ENCODE measurements around the gene SHROOM3. TPM values are rescaled to one million over a fixed set of nuclear protein-coding genes. Genes with fewer than 3 reads are reported as not detected.

The SHROOM3 gene
- total RNA-seq, 1 donor from 2014 or later = 0.55 TPM

- no peak for TF ChIP-seq CTCF (IDR thresholded peaks at IDR 0.05)
- Mint-ChIP-seq H3K4me3 (no peak overlapping the region), H3K27ac (no peak overlapping the region), H3K27me3 (peaks cover 5% of the 10 kb centered on the region), H3K9me3 (peaks cover 4% of the 10 kb centered on the region), H3K36me3 (ENCODE audit: low read depth) (no peaks in the 10 kb centered on the region), H3K4me1 (no peaks in the 10 kb centered on the region)
- no peak for ATAC-seq (ENCODE audit: low read depth)
- CTCF ChIA-PET = no interaction called here
- POLR2A ChIA-PET = no interaction called here
- intact Hi-C loops (cut with micrococcal nuclease) = no loop called here
- no peak for DNase-seq
These were observed 22.9 kb downstream of the SHROOM3 start for GRCh38 chr4:76457885-76458284.

DNA sequence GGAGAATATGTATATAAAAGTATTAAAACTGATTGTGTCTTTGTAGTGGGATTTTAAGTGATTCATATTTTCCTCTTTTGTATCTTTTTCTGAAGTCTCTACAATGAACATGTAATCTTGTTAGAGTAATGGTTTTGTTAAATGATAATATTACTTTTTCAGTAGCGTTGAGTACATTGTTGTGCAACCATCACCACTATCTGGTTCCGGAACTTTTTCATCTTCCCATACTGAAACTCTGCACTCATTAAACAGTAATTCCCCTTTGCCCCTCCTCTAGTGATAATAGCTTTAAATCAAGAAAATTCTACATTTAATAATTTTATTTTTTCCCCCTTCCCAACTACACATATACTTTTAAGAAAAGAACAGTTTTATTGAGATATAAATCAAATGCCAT, 23.3 kb downstream of the SHROOM3 start:
- Mint-ChIP-seq H3K4me3 (no peak overlapping the region), H3K27ac (no peak overlapping the region), H3K27me3 (peaks cover 5% of the 10 kb centered on the region), H3K4me1 (no peaks in the 10 kb centered on the region), H3K9me3 (peaks cover 8% of the 10 kb centered on the region), H3K36me3 (ENCODE audit: low read depth) (no peaks in the 10 kb centered on the region)
- ChIA-PET POLR2A (no interaction called here), CTCF (no interaction called here)
- intact Hi-C loops (cut with micrococcal nuclease) = no loop called here
- ATAC-seq (ENCODE audit: low read depth) (no peak), DNase-seq (no peak)
- no peak for TF ChIP-seq CTCF (IDR thresholded peaks at IDR 0.05)

DNA sequence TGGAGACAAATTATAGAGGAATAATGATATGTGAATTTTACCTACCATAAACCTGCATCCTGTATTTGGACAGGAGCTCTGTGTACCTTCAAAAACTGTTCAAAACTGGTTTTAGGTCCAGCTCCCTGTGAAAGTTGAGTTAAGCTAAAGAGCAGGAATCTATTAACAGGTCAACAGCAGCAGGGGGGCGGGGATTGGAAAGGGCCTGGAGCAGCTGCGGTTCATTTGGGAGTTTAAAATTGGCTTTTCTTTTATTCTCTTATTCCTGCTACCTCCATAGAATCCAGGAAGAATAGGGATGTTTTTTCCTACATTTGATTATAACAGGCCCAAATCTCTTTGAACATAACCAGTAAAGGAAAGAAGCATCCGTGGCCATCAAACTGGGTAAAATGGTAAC, 23.8 kb downstream of the SHROOM3 start:
- CTCF ChIA-PET = no interaction called here

GRCh38 chr4:76459291-76459723, 24.3 kb downstream of the SHROOM3 start:
- TF ChIP-seq CTCF (IDR thresholded peaks at IDR 0.05) = no peak
- intact Hi-C loops (cut with micrococcal nuclease) = no loop called here
- no peaks in the 10 kb centered on the region for H3K36me3 Mint-ChIP-seq (ENCODE audit: low read depth)
- POLR2A ChIA-PET = no interaction called here
- H3K9me3 Mint-ChIP-seq = peaks cover 8% of the 10 kb centered on the region
- DNase-seq (no peak), ATAC-seq (ENCODE audit: low read depth) (no peak)
- H3K4me1 Mint-ChIP-seq = no peaks in the 10 kb centered on the region
- no peak overlapping the region for H3K4me3 Mint-ChIP-seq
- CTCF ChIA-PET = no interaction called here
- no peak overlapping the region for H3K27ac Mint-ChIP-seq
- H3K27me3 Mint-ChIP-seq = no peaks in the 10 kb centered on the region

More for the DNA sequence above, 23.8 kb downstream of the SHROOM3 start:
- intact Hi-C loops (cut with micrococcal nuclease) = no loop called here
- peaks cover 8% of the 10 kb centered on the region for H3K9me3 Mint-ChIP-seq
- no peak for TF ChIP-seq CTCF (IDR thresholded peaks at IDR 0.05)
- no peak overlapping the region for H3K27ac Mint-ChIP-seq
- DNase-seq (no peak), ATAC-seq (ENCODE audit: low read depth) (no peak)
- H3K4me1 Mint-ChIP-seq = no peaks in the 10 kb centered on the region
- H3K27me3 Mint-ChIP-seq = no peaks in the 10 kb centered on the region
- POLR2A ChIA-PET = no interaction called here
- no peak overlapping the region for H3K4me3 Mint-ChIP-seq
- H3K36me3 Mint-ChIP-seq (ENCODE audit: low read depth) = no peaks in the 10 kb centered on the region

DNA sequence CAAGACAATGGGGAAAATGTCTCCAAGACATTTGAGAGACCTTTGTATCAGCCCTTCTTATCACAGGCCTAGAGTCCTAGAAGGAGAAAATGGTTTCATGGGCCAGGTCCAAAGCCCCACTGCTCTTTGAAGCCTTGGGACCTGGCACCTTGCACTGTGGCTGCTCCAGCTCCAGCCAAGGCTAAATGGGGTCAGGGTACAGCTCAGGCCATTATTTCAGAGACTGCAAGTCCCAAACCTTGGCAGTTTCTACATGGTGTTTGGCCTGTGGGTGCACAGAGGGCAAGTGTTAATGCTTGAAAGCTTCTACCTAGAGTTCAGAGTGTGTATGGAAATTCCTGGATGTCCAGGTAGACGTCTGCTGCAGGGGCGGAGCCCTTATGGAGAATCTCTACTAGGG, 28.5 kb downstream of the SHROOM3 start:
- Mint-ChIP-seq H3K4me3 (no peak overlapping the region), H3K27ac (no peak overlapping the region), H3K27me3 (no peaks in the 10 kb centered on the region), H3K36me3 (ENCODE audit: low read depth) (no peaks in the 10 kb centered on the region), H3K9me3 (peaks cover 10% of the 10 kb centered on the region), H3K4me1 (no peaks in the 10 kb centered on the region)
- intact Hi-C loops (cut with micrococcal nuclease) = no loop called here
- ChIA-PET POLR2A (no interaction called here), CTCF (no interaction called here)
- no peak for TF ChIP-seq CTCF (IDR thresholded peaks at IDR 0.05)
- ATAC-seq (ENCODE audit: low read depth) = no peak
- DNase-seq = no peak

All from activated B cell treated with CpG ODN at 0.5 μM for 24 hours (primary cell).